A673 (cell line): ENCODE measurements around the gene CTTNBP2. TPM values are rescaled to one million over a fixed set of nuclear protein-coding genes. Genes with fewer than 3 reads are reported as not detected.
A peak's percentile ranks its signal among the peaks of the same experiment; 100 is the strongest.

Experiments used
- BruUV-seq: library from RNA; stranded (reverse); fragments of 400-500 nt; replicated peaks from 2 replicates; lab custom pipeline; 2021; lab: Mats Ljungman, UMichigan
- CTCF ChIA-PET: fragments of 300-600 bp; sonication (Branson Sonifier 250); formaldehyde crosslinking; loops from one replicate; lab custom pipeline; 2022; ENCODE audit warnings: antibody characterized with exemption; lab: Charles Lee
- POLR2A ChIA-PET: fragments of 300-600 bp; sonication (Branson Sonifier 250); formaldehyde crosslinking; loops from one replicate; lab custom pipeline; 2022; ENCODE audit warnings: antibody characterized with exemption; ENCODE audit not compliant: low non-redundant PET; lab: Charles Lee
- DNase-seq: peaks from one replicate; pipeline ENCODE4 v3.0.0-alpha.2; 2015; ENCODE audit warnings: low spot score
- H3K27ac ChIP-seq: fragments of 200-600 bp; sonication (generic); 2 replicates; pipeline ENCODE4 v1.5.1; 2016; ENCODE audit warnings: mixed run types, low read depth, mild to moderate bottlenecking, mixed read lengths, antibody characterized with exemption, low read length; ENCODE audit not compliant: poor library complexity, severe bottlenecking
- H3K27me3 ChIP-seq: fragments of 200-600 bp; sonication (generic); replicated peaks from 2 replicates; pipeline ENCODE4 v1.6.1; 2017; ENCODE audit warnings: mixed run types, low read depth, mild to moderate bottlenecking, mixed read lengths, antibody characterized with exemption, low read length; ENCODE audit not compliant: insufficient read depth, poor library complexity
- H3K36me3 ChIP-seq: fragments of 200-600 bp; sonication (generic); 2 replicates; pipeline ENCODE4 v1.6.1; 2016; ENCODE audit warnings: mixed run types, mild to moderate bottlenecking, mixed read lengths, antibody characterized with exemption, low read length; ENCODE audit not compliant: insufficient read depth, poor library complexity, severe bottlenecking
- H3K4me1 ChIP-seq: fragments of 200-600 bp; sonication (generic); 2 replicates; pipeline ENCODE4 v1.6.1; 2017; ENCODE audit warnings: mixed run types, mild to moderate bottlenecking, mixed read lengths, antibody characterized with exemption, low read length; ENCODE audit not compliant: insufficient read depth, poor library complexity, severe bottlenecking
- H3K4me3 ChIP-seq: fragments of 200-600 bp; sonication (generic); 2 replicates; pipeline ENCODE4 v1.5.1; 2016; ENCODE audit warnings: low read depth, mixed run types, mild to moderate bottlenecking, mixed read lengths, low read length; ENCODE audit not compliant: poor library complexity, severe bottlenecking
- H3K9me3 ChIP-seq: fragments of 200-600 bp; sonication (generic); 2 replicates; pipeline ENCODE4 v1.6.1; 2016; ENCODE audit warnings: mixed run types, low read depth, mild to moderate bottlenecking, mixed read lengths, antibody characterized with exemption, low read length; ENCODE audit not compliant: poor library complexity, severe bottlenecking
- CTCF ChIP-seq: fragments of 300-800, 200-600 bp; sonication (generic); conservative IDR thresholded peaks from 2 replicates; pipeline ENCODE4 v1.5.1; 2017; ENCODE audit warnings: low read depth, mild to moderate bottlenecking, antibody characterized with exemption, low read length, moderate library complexity, mixed read lengths
- EZH2 ChIP-seq: fragments of 200-600 bp; sonication (generic); IDR thresholded peaks from 2 replicates; pipeline ENCODE4 v1.6.1; 2017; ENCODE audit warnings: borderline replicate concordance, low read depth, mild to moderate bottlenecking, mixed read lengths, antibody characterized with exemption, low read length; ENCODE audit not compliant: poor library complexity, severe bottlenecking
- intact Hi-C: fragments of 100-400 bp; cut with micrococcal nuclease; formaldehyde crosslinking; loops from one replicate; pipeline ENCODE4 v1.10.0; 2022; ENCODE audit not compliant: unreplicated experiment
- total RNA-seq: library from RNA; stranded (reverse); gene quantifications from 2 replicates; pipeline ENCODE4 v1.2.3, GENCODE V29; 2021

The CTTNBP2 gene
- total RNA-seq, 1 experiment from 2014 or later = 21.8 TPM

- ChIA-PET POLR2A (no interaction called here), CTCF (no interaction called here)
- no peak overlapping the region for H3K4me3 ChIP-seq
- intact Hi-C loops = no loop called here
- DNase-seq = no peak
- H3K27ac ChIP-seq = no peak overlapping the region
- no peaks in the 10 kb centered on the region for H3K27me3 ChIP-seq
- no peaks in the 10 kb centered on the region for H3K9me3 ChIP-seq
- no peaks in the 10 kb centered on the region for H3K36me3 ChIP-seq
- no TSS peak for BruUV-seq
- H3K4me1 ChIP-seq = peaks cover 17% of the 10 kb centered on the region
- TF ChIP-seq CTCF (no peak), EZH2 (no peak)
These were observed 64.1 kb downstream of the CTTNBP2 start for GRCh38 chr7:117808910-117809705.

DNA sequence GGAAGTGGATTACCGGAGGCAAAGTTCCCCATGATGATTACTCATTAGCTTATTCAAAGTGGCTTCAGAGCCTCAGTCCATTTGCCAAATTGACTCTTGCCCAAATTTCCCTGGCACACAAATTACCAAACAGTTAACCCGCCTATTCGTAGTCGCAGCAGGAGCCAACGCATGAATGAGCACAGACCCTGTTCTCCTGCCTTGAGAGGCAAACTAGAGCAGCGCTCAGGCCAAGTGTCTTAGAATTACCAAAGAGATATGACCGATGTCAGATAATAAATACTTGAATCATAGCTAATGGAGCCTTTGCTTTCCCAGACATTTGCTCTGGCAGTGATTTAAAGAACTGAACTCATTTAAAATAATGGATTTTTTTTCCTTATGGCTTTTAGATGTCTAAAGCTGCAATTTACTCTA, 64.9 kb downstream of the CTTNBP2 start:
- intact Hi-C loops = no loop called here
- no peak overlapping the region for H3K27ac ChIP-seq
- TF ChIP-seq CTCF (no peak), EZH2 (no peak)
- CTCF ChIA-PET = no interaction called here
- H3K4me1 ChIP-seq = peaks cover 17% of the 10 kb centered on the region
- no peaks in the 10 kb centered on the region for H3K36me3 ChIP-seq
- no peaks in the 10 kb centered on the region for H3K9me3 ChIP-seq
- peak; percentile 52 for DNase-seq
- H3K27me3 ChIP-seq = no peaks in the 10 kb centered on the region
- POLR2A ChIA-PET = interaction anchor here (0.5 kb wide), 1 partner anchor 33 kb away, joined by 4 read pairs; no protein-coding TSS in a partner anchor
- H3K4me3 ChIP-seq = no peak overlapping the region
- BruUV-seq = no TSS peak

DNA sequence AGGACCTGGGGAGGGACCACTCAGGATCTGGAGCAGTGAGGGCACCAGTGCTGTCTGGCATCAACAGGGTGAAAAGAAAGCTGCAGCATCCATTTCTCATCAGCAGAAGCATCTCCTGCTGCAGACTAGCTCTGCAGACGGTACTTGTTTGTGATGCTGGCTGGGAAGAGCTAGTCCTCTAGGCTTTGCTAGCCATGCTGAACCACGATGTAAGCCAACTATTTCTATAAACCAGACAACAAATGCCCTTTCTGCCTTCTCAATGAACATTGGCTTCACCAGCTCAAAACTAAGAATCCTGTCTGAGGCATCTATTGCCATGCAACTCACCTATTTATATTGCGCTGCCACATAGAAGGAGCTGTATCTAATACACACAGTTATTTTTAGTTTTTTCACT, 65.6 kb downstream of the CTTNBP2 start:
- Histone ChIP-seq H3K36me3 (no peaks in the 10 kb centered on the region), H3K9me3 (no peaks in the 10 kb centered on the region), H3K27ac (no peak overlapping the region), H3K4me1 (peaks cover 17% of the 10 kb centered on the region), H3K27me3 (no peaks in the 10 kb centered on the region), H3K4me3 (no peak overlapping the region)
- ChIA-PET CTCF (no interaction called here), POLR2A (interaction anchor here (0.6 kb wide), 1 partner anchor 75 kb away, joined by 3 read pairs; no protein-coding TSS in a partner anchor)
- intact Hi-C loops = no loop called here
- DNase-seq = no peak
- BruUV-seq = no TSS peak
- TF ChIP-seq CTCF (no peak), EZH2 (no peak)
